ENCODE data around the gene SURF6.
"Not testable (repeated sequence)": the region's sequence is repeated elsewhere in the genome, so short reads cannot be mapped to it uniquely, and the experiment has no call there.

The SURF6 gene

DNA sequence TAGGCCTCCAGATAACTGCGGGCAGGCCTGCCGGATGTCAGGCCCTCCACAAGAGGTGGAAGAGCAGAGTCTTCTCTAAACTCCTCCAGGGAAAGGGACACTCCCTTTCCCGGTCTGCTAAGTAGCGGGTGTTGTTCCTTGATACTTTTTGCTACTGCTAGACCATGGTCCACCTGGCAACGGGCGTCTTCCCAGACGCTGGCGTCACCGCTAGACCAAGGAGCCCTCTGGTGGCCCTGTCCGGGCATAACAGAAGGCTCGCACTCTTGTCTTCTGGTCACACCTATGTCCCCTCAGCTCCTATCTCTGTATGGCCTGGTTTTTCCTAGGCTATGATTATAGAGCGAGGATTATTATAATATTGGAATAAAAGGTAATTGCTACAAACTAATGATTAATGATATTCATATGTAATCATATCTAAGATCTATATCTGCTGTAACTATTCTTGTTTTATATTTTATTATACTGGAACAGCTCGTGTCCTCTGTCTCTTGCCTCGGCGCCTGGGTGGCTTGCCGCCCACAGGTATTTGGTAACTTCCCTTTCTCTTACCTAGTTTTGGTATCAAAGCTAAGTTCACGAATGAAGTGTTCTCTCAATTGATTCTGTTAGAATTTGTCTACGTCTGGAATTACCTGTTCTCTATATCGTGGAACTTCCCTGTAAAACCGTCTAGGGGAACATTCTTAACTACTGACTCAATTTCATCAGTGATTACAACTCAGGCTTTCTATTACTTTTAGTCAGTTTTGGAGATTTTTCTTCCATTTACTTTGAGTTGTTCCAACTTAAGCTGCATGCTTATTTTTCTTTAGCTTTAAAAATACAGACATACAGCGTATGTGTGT is 6.5 kb downstream of the SURF6 start:
- in situ Hi-C loops (cut with HindIII; ENCODE audit: low sequenced_read_pairs); DNase-seq (ENCODE audit: low read depth, low spot score); H3K4me3 ChIP-seq (ENCODE audit: low read depth, low read length): not testable (repeated sequence)
- TF ChIP-seq, protein P1, sequence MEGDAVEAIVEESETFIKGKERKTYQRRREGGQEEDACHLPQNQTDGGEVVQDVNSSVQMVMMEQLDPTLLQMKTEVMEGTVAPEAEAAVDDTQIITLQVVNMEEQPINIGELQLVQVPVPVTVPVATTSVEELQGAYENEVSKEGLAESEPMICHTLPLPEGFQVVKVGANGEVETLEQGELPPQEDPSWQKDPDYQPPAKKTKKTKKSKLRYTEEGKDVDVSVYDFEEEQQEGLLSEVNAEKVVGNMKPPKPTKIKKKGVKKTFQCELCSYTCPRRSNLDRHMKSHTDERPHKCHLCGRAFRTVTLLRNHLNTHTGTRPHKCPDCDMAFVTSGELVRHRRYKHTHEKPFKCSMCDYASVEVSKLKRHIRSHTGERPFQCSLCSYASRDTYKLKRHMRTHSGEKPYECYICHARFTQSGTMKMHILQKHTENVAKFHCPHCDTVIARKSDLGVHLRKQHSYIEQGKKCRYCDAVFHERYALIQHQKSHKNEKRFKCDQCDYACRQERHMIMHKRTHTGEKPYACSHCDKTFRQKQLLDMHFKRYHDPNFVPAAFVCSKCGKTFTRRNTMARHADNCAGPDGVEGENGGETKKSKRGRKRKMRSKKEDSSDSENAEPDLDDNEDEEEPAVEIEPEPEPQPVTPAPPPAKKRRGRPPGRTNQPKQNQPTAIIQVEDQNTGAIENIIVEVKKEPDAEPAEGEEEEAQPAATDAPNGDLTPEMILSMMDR (IDR thresholded peaks at IDR 0.05; ENCODE audit: low read depth, low read length): peak; percentile 54

DNA sequence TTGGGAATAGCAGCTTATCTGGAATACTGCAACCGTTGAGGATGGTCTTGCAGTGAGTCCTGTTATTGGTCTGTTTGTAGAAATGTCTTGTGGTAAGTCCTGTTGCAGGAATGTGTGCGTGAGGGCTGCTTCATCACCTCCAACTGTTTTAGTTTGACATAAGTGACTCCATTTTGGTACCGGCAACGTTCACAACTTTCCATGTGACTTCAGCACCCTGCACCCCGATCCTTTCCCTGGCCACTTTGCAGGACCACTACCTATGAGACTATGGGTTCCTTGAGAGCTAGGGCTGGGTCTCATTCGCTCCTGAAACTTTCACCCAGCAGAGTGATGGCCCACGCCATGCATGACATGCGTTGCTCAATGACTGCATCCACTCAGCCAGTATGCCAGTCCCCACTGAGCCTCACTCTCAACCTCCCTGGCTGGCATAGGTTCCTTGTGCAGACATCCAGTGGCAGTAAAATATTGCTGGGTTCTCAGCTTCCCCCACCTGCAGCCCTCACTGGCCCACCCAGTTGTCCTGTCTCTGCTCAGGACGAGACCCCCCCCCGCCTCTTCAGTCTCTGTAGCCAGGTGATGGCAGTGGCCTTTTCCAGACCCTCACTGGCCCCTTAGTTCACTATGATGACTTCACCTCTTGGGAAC is 8.0 kb downstream of the SURF6 start:
- TF ChIP-seq, protein P1 (IDR thresholded peaks at IDR 0.05; ENCODE audit: low read depth, low read length): no peak
- DNase-seq (ENCODE audit: low read depth, low spot score): no peak
- in situ Hi-C loops (cut with HindIII; ENCODE audit: low sequenced_read_pairs): no loop called here
- H3K4me3 ChIP-seq (ENCODE audit: low read depth, low read length): no peak overlapping the region

DNA sequence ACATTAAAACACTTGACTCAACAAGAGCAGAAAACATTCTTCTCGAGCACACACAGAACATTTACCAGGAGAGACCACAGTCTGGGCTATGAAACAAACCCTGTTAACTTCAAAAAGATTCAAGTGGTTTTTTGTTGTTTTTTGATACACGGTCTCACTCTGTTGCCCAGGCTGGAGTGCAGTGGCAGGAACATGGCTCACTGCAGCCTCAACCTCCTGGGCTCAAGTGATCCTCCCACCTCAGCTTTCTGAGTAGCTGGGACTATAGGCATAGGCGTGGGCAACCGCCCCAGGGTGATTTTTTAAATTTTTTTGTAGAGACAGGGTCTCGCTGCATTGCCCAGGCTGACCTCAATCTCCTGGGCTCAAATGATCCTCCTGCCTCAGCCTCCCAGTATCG is 9.0 kb downstream of the SURF6 start:
- in situ Hi-C loops (cut with HindIII; ENCODE audit: low sequenced_read_pairs); H3K4me3 ChIP-seq (ENCODE audit: low read depth, low read length); DNase-seq (ENCODE audit: low read depth, low spot score): not testable (repeated sequence)

DNA sequence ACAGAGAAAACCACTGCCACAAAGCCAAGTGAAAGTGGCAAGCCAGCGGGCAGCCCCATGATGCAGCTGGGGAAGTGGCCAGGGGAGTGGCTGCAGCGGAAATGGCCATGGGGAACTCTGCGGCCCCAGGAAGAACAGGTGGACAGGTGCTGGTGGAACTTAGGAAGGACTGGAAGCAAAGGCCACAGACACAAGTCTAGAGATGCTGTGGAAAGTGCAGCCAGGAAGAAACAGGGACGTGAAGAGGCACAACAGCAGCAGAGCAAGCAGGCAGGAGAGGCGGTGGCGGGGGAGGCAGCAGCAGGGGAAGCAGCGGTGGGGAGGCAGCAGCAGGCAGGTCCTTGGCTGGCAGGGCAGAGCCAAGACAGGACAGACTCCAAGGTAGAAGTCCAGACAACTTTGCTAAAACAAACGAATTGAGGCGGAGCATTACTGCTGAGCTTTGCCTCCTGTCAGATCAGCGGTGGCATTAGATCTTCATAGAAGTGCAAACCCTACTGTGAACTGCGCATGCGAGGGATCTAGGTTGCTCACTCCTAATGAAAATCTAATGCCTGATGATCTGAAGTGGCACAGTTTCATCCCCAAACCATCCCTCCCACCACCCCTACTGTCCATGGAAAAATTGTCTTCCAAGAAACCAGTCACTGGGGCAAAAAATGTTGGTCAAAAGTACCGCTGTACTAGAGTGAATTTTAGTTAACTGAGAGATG is 11.8 kb downstream of the SURF6 start:
- in situ Hi-C loops (cut with HindIII; ENCODE audit: low sequenced_read_pairs): no loop called here
- no peak overlapping the region for H3K4me3 ChIP-seq (ENCODE audit: low read depth, low read length)
- DNase-seq (ENCODE audit: low read depth, low spot score): no peak
- TF ChIP-seq, protein P1 (IDR thresholded peaks at IDR 0.05; ENCODE audit: low read depth, low read length): no peak

DNA sequence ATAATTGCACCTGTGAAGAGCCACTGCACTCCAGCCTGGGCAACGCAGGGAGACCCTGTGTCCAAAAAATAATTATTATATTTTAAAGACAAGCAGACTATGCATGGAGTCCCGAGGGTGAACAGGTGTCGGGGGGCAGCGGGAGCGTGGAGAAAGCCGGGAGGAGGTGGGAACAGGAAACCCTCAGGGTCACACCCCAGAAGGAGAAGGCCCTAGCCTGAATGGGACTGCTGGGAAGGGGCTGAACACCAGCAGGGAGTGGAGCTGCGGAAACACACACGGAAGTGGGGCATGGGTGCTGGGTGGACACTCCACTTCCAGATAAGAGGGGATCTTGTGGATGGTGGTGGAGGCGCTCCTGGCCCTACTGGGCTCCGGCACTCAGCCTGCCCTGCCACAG is 12.8 kb downstream of the SURF6 start:
- DNase-seq (ENCODE audit: low read depth, low spot score): no peak
- TF ChIP-seq, protein P1 (IDR thresholded peaks at IDR 0.05; ENCODE audit: low read depth, low read length): no peak
- H3K4me3 ChIP-seq (ENCODE audit: low read depth, low read length): no peak overlapping the region
- in situ Hi-C loops (cut with HindIII; ENCODE audit: low sequenced_read_pairs): no loop called here

DNA sequence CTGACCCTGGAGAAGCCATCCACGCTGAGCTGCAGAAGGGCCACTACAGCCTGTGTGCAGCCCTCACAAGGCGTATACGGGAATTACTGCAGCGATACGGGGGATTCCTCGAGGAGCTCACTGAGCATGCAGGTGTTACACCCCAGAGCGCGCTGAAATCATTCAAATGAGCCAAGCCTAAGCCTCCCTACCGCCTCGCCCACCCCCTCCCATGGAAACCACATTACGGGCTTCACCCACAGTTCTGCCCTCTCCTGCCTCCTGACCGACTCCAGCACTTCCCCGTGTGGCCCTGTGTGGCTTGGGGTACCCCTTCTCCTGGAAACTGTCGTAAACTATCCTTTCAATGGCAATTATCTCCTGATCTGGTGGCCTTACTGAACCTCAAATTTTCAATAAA is 13.3 kb downstream of the SURF6 start:
- in situ Hi-C loops (cut with HindIII; ENCODE audit: low sequenced_read_pairs): no loop called here
- TF ChIP-seq, protein P1 (IDR thresholded peaks at IDR 0.05; ENCODE audit: low read depth, low read length): no peak
- no peak for DNase-seq (ENCODE audit: low read depth, low spot score)
- no peak overlapping the region for H3K4me3 ChIP-seq (ENCODE audit: low read depth, low read length)

All from astrocyte of the spinal cord (primary cell).